Measurements from ENCODE around the gene DNAH11.

DNA sequence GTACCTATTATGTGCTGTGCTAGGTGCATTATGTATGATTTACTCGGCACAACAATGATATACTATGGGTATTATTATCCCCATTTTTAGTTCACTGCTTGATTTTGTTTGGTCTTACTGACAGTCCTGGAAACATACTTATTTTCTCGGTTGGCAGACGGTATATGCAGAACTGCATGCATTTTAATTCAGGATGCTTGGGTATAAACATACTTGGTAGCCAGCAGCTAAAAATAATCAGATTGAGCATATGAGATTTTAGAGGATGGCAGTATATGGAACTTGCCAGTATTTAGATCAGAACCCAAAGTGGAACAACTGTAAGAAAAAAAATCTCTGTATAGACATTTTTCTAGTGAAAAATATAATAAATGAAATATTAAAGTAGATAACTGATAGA is 163.3 kb downstream of the DNAH11 start:
- TF ChIP-seq, protein P1, sequence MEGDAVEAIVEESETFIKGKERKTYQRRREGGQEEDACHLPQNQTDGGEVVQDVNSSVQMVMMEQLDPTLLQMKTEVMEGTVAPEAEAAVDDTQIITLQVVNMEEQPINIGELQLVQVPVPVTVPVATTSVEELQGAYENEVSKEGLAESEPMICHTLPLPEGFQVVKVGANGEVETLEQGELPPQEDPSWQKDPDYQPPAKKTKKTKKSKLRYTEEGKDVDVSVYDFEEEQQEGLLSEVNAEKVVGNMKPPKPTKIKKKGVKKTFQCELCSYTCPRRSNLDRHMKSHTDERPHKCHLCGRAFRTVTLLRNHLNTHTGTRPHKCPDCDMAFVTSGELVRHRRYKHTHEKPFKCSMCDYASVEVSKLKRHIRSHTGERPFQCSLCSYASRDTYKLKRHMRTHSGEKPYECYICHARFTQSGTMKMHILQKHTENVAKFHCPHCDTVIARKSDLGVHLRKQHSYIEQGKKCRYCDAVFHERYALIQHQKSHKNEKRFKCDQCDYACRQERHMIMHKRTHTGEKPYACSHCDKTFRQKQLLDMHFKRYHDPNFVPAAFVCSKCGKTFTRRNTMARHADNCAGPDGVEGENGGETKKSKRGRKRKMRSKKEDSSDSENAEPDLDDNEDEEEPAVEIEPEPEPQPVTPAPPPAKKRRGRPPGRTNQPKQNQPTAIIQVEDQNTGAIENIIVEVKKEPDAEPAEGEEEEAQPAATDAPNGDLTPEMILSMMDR (IDR thresholded peaks at IDR 0.05), result no peak
- no peak for TF ChIP-seq POLR2A (IDR thresholded peaks at IDR 0.05)
- TF ChIP-seq POLR2AphosphoS5 (IDR thresholded peaks at IDR 0.05), result no peak
